Glomerular endothelial cell (primary cell): ENCODE measurements around the gene XYLT2. TPM values are rescaled to one million over a fixed set of nuclear protein-coding genes. Genes with fewer than 3 reads are reported as not detected.
"Not testable (repeated sequence)": the region's sequence is repeated elsewhere in the genome, so short reads cannot be mapped to it uniquely, and the experiment has no call there.

Experiments
- DNase-seq: peaks from one replicate; pipeline ENCODE4 v3.0.0-alpha.2; 2011; ENCODE audit warnings: low read depth, low spot score; ENCODE audit errors: extremely low read depth
- total RNA-seq: library from RNA; depleted of rRNA; stranded (reverse); fragments of >200 nt; gene quantifications from 2 replicates; pipeline ENCODE4 v1.2.3, GENCODE V29; 2015

XYLT2 gene
- total RNA-seq, 1 donor from 2014 or later, result 40.1 TPM

- DNase-seq, result no peak
Measured at GRCh38 chr17:50388728-50389127, 42.8 kb downstream of the XYLT2 start.

GRCh38 chr17:50389534-50389933 lies 43.6 kb downstream of the XYLT2 start:
- DNase-seq, result no peak

- DNase-seq, result no peak
Measured at GRCh38 chr17:50392621-50393020, 46.7 kb downstream of the XYLT2 start.

GRCh38 chr17:50393700-50394099 lies 47.8 kb downstream of the XYLT2 start:
- DNase-seq, result no peak

GRCh38 chr17:50394711-50395110 lies 48.8 kb downstream of the XYLT2 start:
- DNase-seq, result no peak

- DNase-seq, result no peak
Measured at GRCh38 chr17:50396261-50397110, 50.6 kb downstream of the XYLT2 start.

GRCh38 chr17:50397111-50397918 lies 51.4 kb downstream of the XYLT2 start, which contains the start of gene LRRC59:
Gene LRRC59 (minus strand): TSS chr17:50397523. CDS start chr17:50397317, 206 bp downstream.
- DNase-seq, result no peak

GRCh38 chr17:50397919-50398285 lies 52.0 kb downstream of the XYLT2 start:
- no peak for DNase-seq

- not testable (repeated sequence) for DNase-seq
Measured at GRCh38 chr17:50398672-50399071, 52.7 kb downstream of the XYLT2 start.

- DNase-seq, result not testable (repeated sequence)
Measured at GRCh38 chr17:50399591-50399990, 53.7 kb downstream of the XYLT2 start.

GRCh38 chr17:50405351-50405750 lies 59.4 kb downstream of the XYLT2 start:
- DNase-seq, result not testable (repeated sequence)

- DNase-seq, result no peak
Measured at GRCh38 chr17:50406578-50406977, 60.7 kb downstream of the XYLT2 start.

GRCh38 chr17:50407921-50408320 lies 62.0 kb downstream of the XYLT2 start:
- DNase-seq, result no peak

Other genes starting within 250 kb of the XYLT2 start
- gene SAMD14, start 216.0 kb upstream of the XYLT2 start, total RNA-seq, result 9.6 and 24.9 TPM in 2 replicates
- gene PPP1R9B, start 195.4 kb upstream of the XYLT2 start, total RNA-seq, result 35.6 and 56.6 TPM in 2 replicates
- gene SGCA, start 180.1 kb upstream of the XYLT2 start, total RNA-seq, result not detected in 2 replicates
- 118 and 702 TPM in 2 replicates for gene COL1A1, start 144.5 kb upstream of the XYLT2 start, total RNA-seq
- gene TMEM92, start 71.7 kb upstream of the XYLT2 start, total RNA-seq, result 0.12 and 0.73 TPM in 2 replicates
- gene MRPL27, start 27.1 kb downstream of the XYLT2 start, total RNA-seq, result 53.6 and 57.3 TPM in 2 replicates
- 2.7 and 3.9 TPM in 2 replicates for gene EME1, start 27.1 kb downstream of the XYLT2 start, total RNA-seq
- gene LRRC59, start 51.4 kb downstream of the XYLT2 start, total RNA-seq, result 142 and 157 TPM in 2 replicates
- 32.6 and 37.2 TPM in 2 replicates for gene ACSF2, start 80.1 kb downstream of the XYLT2 start, total RNA-seq
- gene CHAD, start 122.8 kb downstream of the XYLT2 start, total RNA-seq, result not detected in 2 replicates
- 30.1 and 34.7 TPM in 2 replicates for gene RSAD1, start 132.7 kb downstream of the XYLT2 start, total RNA-seq
- gene MYCBPAP, start 162.3 kb downstream of the XYLT2 start, total RNA-seq, result 0.23 and 1.6 TPM in 2 replicates
- gene EPN3, start 186.6 kb downstream of the XYLT2 start, total RNA-seq, result 0.23 and 7.4 TPM in 2 replicates
- gene SPATA20, start 201.0 kb downstream of the XYLT2 start, total RNA-seq, result 127 and 145 TPM in 2 replicates
- gene CACNA1G, start 214.6 kb downstream of the XYLT2 start, total RNA-seq, result not detected in 2 replicates